GM12875 (cell line): Measurements from ENCODE around the gene SMCO4.
"Not testable (repeated sequence)": the region's sequence is repeated elsewhere in the genome, so short reads cannot be mapped to it uniquely, and the experiment has no call there.

ENCODE experiments used
- H3K4me3 ChIP-seq: one replicate; pipeline ENCODE4 v1.5.1; 2011; ENCODE audit warnings: low read depth, low read length, control low read depth
- TF ChIP-seq, protein P1 (sequence below): IDR thresholded peaks from 2 replicates; pipeline ENCODE4 v1.5.1; 2011; ENCODE audit warnings: low read depth, mild to moderate bottlenecking, control low read depth, inconsistent platforms, low read length, moderate library complexity, borderline replicate concordance; ENCODE audit not compliant: insufficient read depth

The SMCO4 gene

DNA sequence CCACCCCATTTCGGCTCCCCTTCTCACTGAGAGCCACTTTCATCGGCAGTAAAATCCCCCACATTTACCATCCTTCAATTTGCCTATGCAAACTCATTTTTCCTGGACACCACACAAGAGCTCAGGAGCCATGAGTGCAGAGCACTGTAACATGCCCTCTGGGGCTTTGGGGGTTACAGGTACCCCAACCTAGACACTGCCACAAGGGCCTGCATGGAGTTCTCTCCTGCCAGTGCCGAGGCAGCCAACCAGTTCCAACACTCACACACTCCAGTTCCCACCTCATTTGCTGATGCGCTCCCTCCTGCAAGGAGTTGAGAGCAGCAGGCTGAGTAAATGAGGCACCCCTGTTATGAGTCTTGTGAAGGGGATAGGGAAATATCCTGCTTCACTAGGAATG lies 76.1 kb downstream of the SMCO4 start:
- TF ChIP-seq, protein P1, sequence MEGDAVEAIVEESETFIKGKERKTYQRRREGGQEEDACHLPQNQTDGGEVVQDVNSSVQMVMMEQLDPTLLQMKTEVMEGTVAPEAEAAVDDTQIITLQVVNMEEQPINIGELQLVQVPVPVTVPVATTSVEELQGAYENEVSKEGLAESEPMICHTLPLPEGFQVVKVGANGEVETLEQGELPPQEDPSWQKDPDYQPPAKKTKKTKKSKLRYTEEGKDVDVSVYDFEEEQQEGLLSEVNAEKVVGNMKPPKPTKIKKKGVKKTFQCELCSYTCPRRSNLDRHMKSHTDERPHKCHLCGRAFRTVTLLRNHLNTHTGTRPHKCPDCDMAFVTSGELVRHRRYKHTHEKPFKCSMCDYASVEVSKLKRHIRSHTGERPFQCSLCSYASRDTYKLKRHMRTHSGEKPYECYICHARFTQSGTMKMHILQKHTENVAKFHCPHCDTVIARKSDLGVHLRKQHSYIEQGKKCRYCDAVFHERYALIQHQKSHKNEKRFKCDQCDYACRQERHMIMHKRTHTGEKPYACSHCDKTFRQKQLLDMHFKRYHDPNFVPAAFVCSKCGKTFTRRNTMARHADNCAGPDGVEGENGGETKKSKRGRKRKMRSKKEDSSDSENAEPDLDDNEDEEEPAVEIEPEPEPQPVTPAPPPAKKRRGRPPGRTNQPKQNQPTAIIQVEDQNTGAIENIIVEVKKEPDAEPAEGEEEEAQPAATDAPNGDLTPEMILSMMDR = no peak
- H3K4me3 ChIP-seq = no peak overlapping the region

DNA sequence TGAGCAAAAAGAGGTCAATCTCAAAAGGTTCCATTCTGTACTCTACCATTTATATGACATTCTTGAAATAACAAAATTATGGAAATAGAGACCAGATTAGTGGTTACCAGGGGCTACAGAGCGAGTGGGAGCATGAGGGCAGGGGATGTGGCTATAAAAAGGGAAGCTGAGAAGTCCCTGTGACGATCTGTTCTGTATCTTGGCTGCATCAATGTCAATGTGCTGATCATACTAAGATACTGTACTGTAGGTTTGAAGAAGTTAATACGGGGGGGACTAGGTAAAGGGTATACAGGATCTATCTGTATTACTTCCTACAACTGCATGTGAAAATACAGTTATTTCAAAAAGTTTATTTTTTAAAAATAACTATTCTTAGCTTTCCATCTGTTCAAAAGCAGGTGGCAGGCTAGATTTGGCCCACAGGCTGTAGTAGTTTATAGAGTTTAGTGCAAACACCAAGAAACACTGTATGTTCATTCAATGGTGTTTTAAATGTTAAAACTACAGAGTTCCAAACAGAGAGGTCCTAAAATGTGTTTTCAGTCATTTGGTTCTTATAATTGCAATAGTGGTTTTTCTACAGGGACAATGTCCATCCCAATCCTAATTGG lies 78.2 kb downstream of the SMCO4 start:
- TF ChIP-seq, protein P1 = no peak

DNA sequence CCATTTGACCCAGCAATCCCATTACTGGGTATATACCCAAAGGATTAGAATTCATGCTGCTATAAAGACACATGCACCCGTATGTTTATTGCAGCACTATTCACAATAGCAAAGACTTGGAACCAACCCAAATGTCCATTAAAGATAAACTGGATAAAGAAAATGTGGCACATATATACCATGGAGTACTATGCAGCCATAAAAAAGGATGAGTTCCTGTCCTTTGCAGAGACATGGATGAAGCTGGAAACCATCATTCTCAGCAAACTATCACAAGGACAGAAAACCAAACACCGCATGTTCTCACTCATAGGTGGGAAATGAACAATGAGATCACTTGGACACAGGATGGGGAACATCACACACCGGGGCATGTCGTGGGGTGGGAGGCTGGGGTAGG lies 79.5 kb downstream of the SMCO4 start:
- not testable (repeated sequence) for H3K4me3 ChIP-seq

More for the DNA sequence above, 78.2 kb downstream of the SMCO4 start:
- no peak overlapping the region for H3K4me3 ChIP-seq

DNA sequence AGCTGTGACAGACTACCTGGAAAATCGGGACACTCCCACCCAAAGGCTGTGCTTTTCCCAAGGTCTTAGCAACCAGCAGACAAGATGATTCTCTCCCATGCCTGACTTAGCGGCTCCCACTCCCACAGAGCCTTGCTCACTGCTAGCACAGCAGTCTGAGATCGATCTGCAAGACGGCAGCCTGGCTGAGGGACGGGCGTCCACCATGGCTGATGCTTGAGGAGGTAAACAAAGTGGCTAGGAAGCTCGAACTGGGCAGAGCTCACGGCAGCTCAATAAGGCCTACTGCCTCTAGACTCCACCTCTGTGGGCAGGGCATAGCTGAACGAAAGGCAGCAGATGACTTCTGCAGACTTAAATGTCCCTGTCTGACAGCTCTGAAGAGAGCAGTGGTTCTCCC lies 84.9 kb downstream of the SMCO4 start:
- no peak overlapping the region for H3K4me3 ChIP-seq
- TF ChIP-seq, protein P1 = no peak

DNA sequence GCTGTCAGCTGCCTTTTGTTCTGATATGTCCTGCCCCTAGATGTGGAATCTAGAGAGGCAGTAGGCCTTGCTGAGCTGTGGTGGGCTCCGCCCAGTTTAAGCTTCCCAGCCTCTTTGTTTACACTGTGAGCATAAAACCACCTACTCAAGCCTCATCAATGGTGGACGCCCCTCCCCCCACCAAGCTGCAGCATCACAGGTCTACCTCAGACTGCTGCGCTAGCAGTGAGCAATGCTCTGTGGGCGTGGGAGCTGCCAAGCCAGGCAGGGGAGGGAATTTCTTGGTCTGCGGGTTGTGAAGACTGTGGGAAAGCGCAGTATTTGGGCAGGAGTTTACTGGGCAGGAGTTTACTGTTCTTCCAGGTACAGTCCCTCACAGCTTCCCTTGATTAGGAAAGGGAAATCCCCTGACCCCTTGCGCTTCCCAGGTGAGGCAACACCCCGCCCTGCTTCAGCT lies 98.5 kb downstream of the SMCO4 start:
- no peak overlapping the region for H3K4me3 ChIP-seq
- TF ChIP-seq, protein P1 = no peak

DNA sequence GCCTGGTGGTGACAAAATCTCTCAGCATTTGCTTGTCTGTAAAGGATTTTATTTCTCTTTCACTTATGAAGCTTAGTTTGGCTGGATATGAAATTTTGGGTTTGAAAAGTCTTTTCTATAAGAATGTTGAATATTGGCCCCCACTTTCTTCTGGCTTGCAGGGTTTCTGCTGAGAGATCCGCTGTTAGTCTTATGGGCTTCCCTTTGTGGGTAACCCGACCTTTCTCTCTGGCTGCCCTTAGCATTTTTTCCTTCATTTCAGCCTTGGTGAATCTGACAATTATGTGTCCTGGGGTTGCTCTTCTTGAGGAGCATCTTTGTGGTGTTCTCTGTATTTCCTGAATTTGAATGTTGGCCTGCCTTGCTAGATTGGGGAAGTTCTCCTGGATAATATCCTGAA lies 100.0 kb downstream of the SMCO4 start:
- H3K4me3 ChIP-seq = not testable (repeated sequence)

DNA sequence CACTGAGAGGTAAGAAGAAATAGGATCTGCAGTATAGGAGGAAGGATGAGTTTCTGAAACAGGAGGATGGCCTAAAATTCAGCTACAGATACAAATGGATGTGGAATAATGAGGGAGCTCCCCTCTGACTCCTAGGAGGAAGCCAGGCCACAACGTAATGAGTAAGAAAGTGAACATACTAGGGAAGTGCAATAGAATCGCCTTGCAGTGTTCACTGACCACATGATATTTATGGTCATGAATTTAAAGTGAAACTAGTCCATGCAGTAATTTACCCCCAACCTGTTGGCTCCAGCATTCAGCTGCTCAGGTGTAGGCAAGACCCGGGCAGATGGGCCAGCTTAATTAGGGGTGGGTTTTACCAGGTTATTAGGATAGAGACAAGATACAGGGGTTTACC lies 110.9 kb downstream of the SMCO4 start:
- TF ChIP-seq, protein P1 = no peak
- H3K4me3 ChIP-seq = no peak overlapping the region
